Left lung (tissue), 10 donors: ENCODE results near the gene BID. TPM values are rescaled to one million over a fixed set of nuclear protein-coding genes. Genes with fewer than 3 reads are reported as not detected.

ENCODE experiments used
- ATAC-seq: fragments of 200-7000 bp; cut with Tn5 transposase; one replicate; pipeline ENCODE4 v1.9.1; 2020; ENCODE audit warnings: moderate library complexity
- DNase-seq, 4 donors: peaks; one replicate each; pipeline ENCODE4 v3.0.0-alpha.2; 2013 to 2020
- H3K27ac ChIP-seq, 2 donors: fragments of 200-600 bp; sonication (generic) in 1 of 2; one replicate each; pipeline versions ENCODE4 v1.5.0 to v1.8.0; 2020 to 2021
- H3K27me3 ChIP-seq, 2 donors: fragments of 200-600 bp; sonication (generic) in 1 of 2; one replicate each; pipeline versions ENCODE4 v1.5.0 to v1.8.0; 2020 to 2021
- H3K36me3 ChIP-seq, 2 donors: fragments of 200-600 bp; sonication (generic) in 1 of 2; one replicate each; pipeline versions ENCODE4 v1.5.0 to v1.8.0; 2020 to 2021
- H3K4me1 ChIP-seq, 2 donors: fragments of 200-600 bp; one replicate each; pipeline ENCODE4 v1.8.0; 2021
- H3K4me3 ChIP-seq, 2 donors: fragments of 200-600 bp; sonication (generic) in 1 of 2; one replicate each; pipeline versions ENCODE4 v1.5.0 to v1.8.0; 2020 to 2021; ENCODE audit warnings: mild to moderate bottlenecking in 1 of 2
- H3K9me3 ChIP-seq, 2 donors: fragments of 200-600 bp; sonication (generic) in 1 of 2; one replicate each; pipeline versions ENCODE4 v1.5.0 to v1.8.0; 2020 to 2021
- CTCF ChIP-seq, 2 donors: fragments of 200-600 bp; sonication (generic) in 1 of 2; IDR thresholded peaks; one replicate each; pipeline versions ENCODE4 v1.5.0 to v1.8.0; 2021; ENCODE audit warnings: antibody characterized with exemption in 2 of 2
- intact Hi-C, 2 donors: fragments of 100-400 bp; cut with DNase I; formaldehyde crosslinking; loops; one replicate each; pipeline versions ENCODE4 v1.11.2 to v1.14.2; 2022
- polyA plus RNA-seq, 6 donors: library from polyadenylated mRNA; unstranded; fragments of 120-200 nt; gene quantifications; one replicate each; pipeline ENCODE4 v1.2.1, GENCODE V29; 2013; ENCODE audit not compliant: insufficient read length in 6 of 6
- total RNA-seq, 2 donors: library from RNA; stranded (reverse); fragmentation: NEBNext Ultra II Directional; extraction: Animal tissue kit (Norgen Biotek cat#: 25700); gene quantifications; one replicate each; pipeline ENCODE4 v1.2.1, GENCODE V29; 2021
- donor health status: DM: no; HTN: yes; CAD: no.
- donor health status: DM: no; HTN: no; CAD: no.

Gene BID
- total and polyA plus RNA-seq, 8 donors, result 18.1 to 33.5 (median 21.0) TPM

GRCh38 chr22:17792854-17793434 is 18.7 kb upstream of the BID start:
- DNase-seq (peak in 1 of 4 donors; percentile 69), ATAC-seq (peak; percentile 50)
- no peaks in the 10 kb centered on the region for H3K27me3 ChIP-seq
- H3K4me3 ChIP-seq, result no peak overlapping the region
- peaks cover 0 to 22% of the 10 kb centered on the region in 2 donors for H3K36me3 ChIP-seq
- no peak for TF ChIP-seq CTCF (IDR thresholded peaks at IDR 0.05)
- no peaks in the 10 kb centered on the region for H3K4me1 ChIP-seq
- intact Hi-C loops, result no loop called here
- H3K9me3 ChIP-seq, result no peaks in the 10 kb centered on the region
- H3K27ac ChIP-seq, result no peak overlapping the region

GRCh38 chr22:17792299-17792698 is 18.0 kb upstream of the BID start:
- intact Hi-C loops, result no loop called here
- no peak for ATAC-seq
- no peak overlapping the region for H3K4me3 ChIP-seq
- peaks cover 0 to 22% of the 10 kb centered on the region in 2 donors for H3K36me3 ChIP-seq
- H3K27me3 ChIP-seq, result no peaks in the 10 kb centered on the region
- H3K27ac ChIP-seq, result no peak overlapping the region
- TF ChIP-seq CTCF (IDR thresholded peaks at IDR 0.05), result no peak
- H3K9me3 ChIP-seq, result no peaks in the 10 kb centered on the region
- no peaks in the 10 kb centered on the region for H3K4me1 ChIP-seq
- DNase-seq, result no peak

GRCh38 chr22:17791196-17791595 is 16.9 kb upstream of the BID start:
- Histone ChIP-seq H3K27me3 (no peaks in the 10 kb centered on the region), H3K9me3 (no peaks in the 10 kb centered on the region), H3K4me3 (no peak overlapping the region), H3K4me1 (no peaks in the 10 kb centered on the region), H3K27ac (no peak overlapping the region), H3K36me3 (peaks cover 0 to 22% of the 10 kb centered on the region in 2 donors)
- no peak for TF ChIP-seq CTCF (IDR thresholded peaks at IDR 0.05)
- DNase-seq (no peak), ATAC-seq (no peak)
- intact Hi-C loops, result no loop called here

GRCh38 chr22:17789379-17790200 is 15.3 kb upstream of the BID start:
- peaks cover 0 to 3% of the 10 kb centered on the region in 2 donors for H3K4me1 ChIP-seq
- H3K27me3 ChIP-seq, result no peaks in the 10 kb centered on the region
- peaks cover 0 to 22% of the 10 kb centered on the region in 2 donors for H3K36me3 ChIP-seq
- no peak for ATAC-seq
- H3K27ac ChIP-seq, result no peak overlapping the region
- no peaks in the 10 kb centered on the region for H3K9me3 ChIP-seq
- H3K4me3 ChIP-seq, result no peak overlapping the region
- TF ChIP-seq CTCF (IDR thresholded peaks at IDR 0.05), result no peak
- DNase-seq, result no peak
- intact Hi-C loops, result no loop called here
